HCT116 (cell line): ENCODE measurements around the gene PLEKHN1. TPM values are rescaled to one million over a fixed set of nuclear protein-coding genes. Genes with fewer than 3 reads are reported as not detected.

Source experiments
- ATAC-seq: fragments of 200-7000 bp; cut with Tn5 transposase; 2 replicates; pipeline ENCODE4 v1.9.1; 2020; ENCODE audit warnings: mild to moderate bottlenecking, moderate library complexity
- BruUV-seq: library from RNA; stranded (reverse); fragments of 400-500 nt; replicated peaks from 2 replicates; lab custom pipeline; 2021; lab: Mats Ljungman, UMichigan
- CTCF ChIA-PET: fragments of 300-600 bp; sonication (Branson Sonifier 250); formaldehyde crosslinking; loops from one replicate; lab custom pipeline; 2021; ENCODE audit warnings: antibody characterized with exemption; lab: Charles Lee
- POLR2A ChIA-PET: fragments of 300-600, 350-600 bp; sonication (Branson Sonifier 250); formaldehyde crosslinking; loops from one replicate; lab custom pipeline; 2021; ENCODE audit warnings: antibody characterized with exemption; lab: Charles Lee
- RAD21 ChIA-PET, 2 experiments: fragments of 300-600 bp; sonication (Branson Sonifier 250); formaldehyde crosslinking; loops; one replicate each; lab custom pipeline; 2023; ENCODE audit warnings: low total read pairs in 2 of 2; ENCODE audit not compliant: uncharacterized antibody in 2 of 2, unreplicated experiment in 2 of 2, low non-redundant PET in 1 of 2; lab: Charles Lee
- DNase-seq: peaks from one replicate; pipeline ENCODE4 v3.0.0-alpha.2; 2010; ENCODE audit warnings: low read depth, low spot score
- H2AFZ ChIP-seq: fragments of 200-600 bp; shearing (Covaris generic), sonication (generic); 2 replicates; pipeline ENCODE4 v1.6.1; 2017; ENCODE audit warnings: low read depth, mixed run types, mixed read lengths, antibody characterized with exemption, low read length; ENCODE audit not compliant: poor library complexity, severe bottlenecking
- H3K27ac ChIP-seq: 2 replicates; pipeline ENCODE4 v1.5.1; 2012; ENCODE audit warnings: low read depth, low read length
- H3K27me3 ChIP-seq: fragments of 200-600 bp; sonication (generic); 2 replicates; pipeline ENCODE4 v1.6.1; 2016; ENCODE audit warnings: mixed run types, low read length, mixed read lengths; ENCODE audit not compliant: insufficient read depth
- H3K36me3 ChIP-seq, 2 experiments: fragments of 200-500 bp in 1 of 2; fragments of 200-600 bp in 1 of 2; sonication (Bioruptor generic) in 1 of 2; sonication (generic) in 1 of 2; 2 replicates each; pipeline versions ENCODE4 v1.5.1 to v1.6.1; 2014 to 2016; ENCODE audit warnings: low read length in 2 of 2, inconsistent platforms in 1 of 2, mixed read lengths in 1 of 2, mixed run types in 1 of 2; ENCODE audit not compliant: insufficient read depth in 2 of 2, control insufficient read depth in 1 of 2
- H3K4me1 ChIP-seq, 2 experiments: fragments of 200-600 bp in 1 of 2; sonication (generic) in 1 of 2; 2 replicates each; pipeline versions ENCODE4 v1.5.1 to v1.6.1; 2012 to 2017; ENCODE audit warnings: low read length in 2 of 2, inconsistent platforms in 1 of 2, mild to moderate bottlenecking in 1 of 2, mixed read lengths in 1 of 2, mixed run types in 1 of 2, moderate library complexity in 1 of 2; ENCODE audit not compliant: insufficient read depth in 2 of 2, control insufficient read depth in 1 of 2
- H3K4me2 ChIP-seq: fragments of 200-600 bp; sonication (generic); 2 replicates; pipeline ENCODE4 v1.6.1; 2017; ENCODE audit warnings: mixed run types, low read length, mixed read lengths
- H3K4me3 ChIP-seq, 2 experiments: fragments of 200-600 bp in 1 of 2; sonication (generic) in 1 of 2; replicated peaks in 1 of 2; 2 replicates each; pipeline ENCODE4 v1.5.1; 2011 to 2016; ENCODE audit warnings: low read length in 2 of 2, control low read depth in 1 of 2, low read depth in 1 of 2, mild to moderate bottlenecking in 1 of 2, mixed read lengths in 1 of 2, mixed run types in 1 of 2
- H3K79me2 ChIP-seq: fragments of 200-600 bp; sonication (generic); 2 replicates; pipeline ENCODE4 v1.6.1; 2017; ENCODE audit warnings: mild to moderate bottlenecking, mixed run types, low read length, moderate library complexity, mixed read lengths; ENCODE audit not compliant: insufficient read depth
- H3K9ac ChIP-seq: fragments of 200-600 bp; sonication (generic); 2 replicates; pipeline ENCODE4 v1.6.1; 2016; ENCODE audit warnings: low read length, mixed read lengths
- H3K9me2 ChIP-seq: fragments of 200-600 bp; sonication (generic), shearing (Covaris generic); 2 replicates; pipeline ENCODE4 v1.6.1; 2017; ENCODE audit warnings: mixed run types, mild to moderate bottlenecking, moderate library complexity; ENCODE audit not compliant: insufficient read depth
- H3K9me3 ChIP-seq, 2 experiments: fragments of 200-500 bp in 1 of 2; fragments of 200-600 bp in 1 of 2; sonication (Bioruptor generic) in 1 of 2; sonication (generic) in 1 of 2; 2 replicates each; pipeline ENCODE4 v1.6.1; 2014 to 2017; ENCODE audit warnings: low read length in 2 of 2, mixed read lengths in 2 of 2, inconsistent platforms in 1 of 2, low read depth in 1 of 2, mild to moderate bottlenecking in 1 of 2, mixed run types in 1 of 2, moderate library complexity in 1 of 2; ENCODE audit not compliant: control insufficient read depth in 1 of 2, insufficient read depth in 1 of 2
- H4K20me1 ChIP-seq: fragments of 200-600 bp; sonication (generic), shearing (Covaris generic); 2 replicates; pipeline ENCODE4 v1.6.1; 2017; ENCODE audit warnings: mixed run types, mild to moderate bottlenecking, moderate library complexity; ENCODE audit not compliant: insufficient read depth
- CEBPB ChIP-seq: IDR thresholded peaks from 2 replicates; pipeline ENCODE4 v1.6.1; 2012; ENCODE audit warnings: low read depth
- EGR1 ChIP-seq: IDR thresholded peaks from 2 replicates; pipeline ENCODE4 v1.6.1; 2012; ENCODE audit warnings: low read depth
- EZH2 ChIP-seq: fragments of 200-600 bp; sonication (generic); IDR thresholded peaks from 2 replicates; pipeline ENCODE4 v1.6.1; 2017; ENCODE audit warnings: antibody characterized with exemption, mixed run types
- EZH2phosphoT487 ChIP-seq: fragments of 200-600 bp; IDR thresholded peaks from 2 replicates; pipeline ENCODE4 v1.6.1; 2018; ENCODE audit warnings: antibody characterized with exemption, borderline replicate concordance
- FOSL1 ChIP-seq: IDR thresholded peaks from 2 replicates; pipeline ENCODE4 v1.6.1; 2012; ENCODE audit warnings: low read depth
- JUND ChIP-seq: IDR thresholded peaks from 2 replicates; pipeline ENCODE4 v1.6.1; 2012
- POLR2A ChIP-seq: IDR thresholded peaks from 2 replicates; pipeline ENCODE4 v1.7.0; 2011; ENCODE audit warnings: borderline replicate concordance; ENCODE audit not compliant: insufficient read depth, insufficient read length; ENCODE audit errors: extremely low read depth
- POLR2AphosphoS5 ChIP-seq: IDR thresholded peaks from 2 replicates; pipeline ENCODE4 v1.6.1; 2011; ENCODE audit warnings: mild to moderate bottlenecking, low read depth, low read length, moderate library complexity
- SRF ChIP-seq: IDR thresholded peaks from 2 replicates; pipeline ENCODE4 v1.6.1; 2012; ENCODE audit warnings: low read depth
- ZFX ChIP-seq: fragments of 450-650 bp; IDR thresholded peaks from 2 replicates; pipeline ENCODE4 v1.6.1; 2017
- intact Hi-C: fragments of 100-400 bp; cut with micrococcal nuclease; formaldehyde crosslinking; loops from 2 replicates; pipeline ENCODE4 v1.10.0; 2022
- total RNA-seq: library from RNA; stranded (reverse); gene quantifications from one replicate; pipeline ENCODE4 v1.2.1, GENCODE V29; 2021; ENCODE audit not compliant: unreplicated experiment
- TF ChIP-seq, protein P1 (sequence below): IDR thresholded peaks from 2 replicates; pipeline ENCODE4 v1.6.1; 2012
- TF ChIP-seq, protein P2 (sequence below): IDR thresholded peaks from 2 replicates; pipeline ENCODE4 v1.6.1; 2012
- TF ChIP-seq, protein P3 (sequence below): IDR thresholded peaks from 2 replicates; pipeline ENCODE4 v1.6.1; 2011; ENCODE audit warnings: mild to moderate bottlenecking, low read length, moderate library complexity; ENCODE audit not compliant: insufficient replicate concordance; ENCODE audit errors: extremely low read depth

PLEKHN1 gene
- total RNA-seq, 1 experiment from 2014 or later = 11.6 TPM

DNA sequence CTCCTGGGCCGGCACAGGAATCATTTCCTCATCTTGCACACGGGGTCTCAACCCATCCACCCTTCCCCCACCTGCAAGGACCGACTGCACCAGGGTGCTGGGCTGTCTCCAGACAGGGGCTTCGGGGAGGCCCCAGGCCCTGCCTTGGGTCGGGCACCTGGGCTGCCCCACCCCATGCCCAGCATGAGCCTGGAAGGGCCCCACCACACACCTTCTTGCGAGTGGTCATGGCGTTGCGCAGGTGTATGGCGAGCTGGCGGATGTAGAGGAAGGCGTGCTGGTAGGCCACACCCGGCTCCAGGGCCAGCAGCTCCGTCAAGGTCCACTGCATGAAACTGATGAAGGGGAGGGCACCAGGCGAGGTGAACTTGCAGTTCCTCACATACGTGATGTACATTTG lies 14.1 kb upstream of the PLEKHN1 start:
- Histone ChIP-seq H4K20me1 (no peaks in the 10 kb centered on the region; the same call in 1 of the 2 replicates), H3K4me2 (no peak overlapping the region), H2AFZ (no peak overlapping the region), H3K9me3 (no peaks in the 10 kb centered on the region), H3K27ac (no peak overlapping the region), H3K79me2 (peaks cover 47% of the 10 kb centered on the region), H3K9ac (no peak overlapping the region), H3K9me2 (no peaks in the 10 kb centered on the region), H3K4me1 (peaks cover 0 to under 1% of the 10 kb centered on the region in 2 experiments; a peak in 1 of 4 replicates), H3K27me3 (no peaks in the 10 kb centered on the region), H3K36me3 (peaks cover 49 to 85% of the 10 kb centered on the region in 2 experiments), H3K4me3 (no peak overlapping the region)
- DNase-seq (no peak), ATAC-seq (no peak)
- no TSS peak for BruUV-seq
- CTCF ChIA-PET = no interaction called here
- RAD21 ChIA-PET = no interaction called here
- TF ChIP-seq ZFX (no peak), EGR1 (no peak), POLR2AphosphoS5 (no peak), CEBPB (no peak), EZH2phosphoT487 (no peak), POLR2A (no peak), JUND (no peak), SRF (no peak), FOSL1 (no peak), EZH2 (no peak)
- TF ChIP-seq, protein P1, sequence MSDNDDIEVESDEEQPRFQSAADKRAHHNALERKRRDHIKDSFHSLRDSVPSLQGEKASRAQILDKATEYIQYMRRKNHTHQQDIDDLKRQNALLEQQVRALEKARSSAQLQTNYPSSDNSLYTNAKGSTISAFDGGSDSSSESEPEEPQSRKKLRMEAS = no peak
- TF ChIP-seq, protein P2, sequence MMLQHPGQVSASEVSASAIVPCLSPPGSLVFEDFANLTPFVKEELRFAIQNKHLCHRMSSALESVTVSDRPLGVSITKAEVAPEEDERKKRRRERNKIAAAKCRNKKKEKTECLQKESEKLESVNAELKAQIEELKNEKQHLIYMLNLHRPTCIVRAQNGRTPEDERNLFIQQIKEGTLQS = no peak
- TF ChIP-seq, protein P3, sequence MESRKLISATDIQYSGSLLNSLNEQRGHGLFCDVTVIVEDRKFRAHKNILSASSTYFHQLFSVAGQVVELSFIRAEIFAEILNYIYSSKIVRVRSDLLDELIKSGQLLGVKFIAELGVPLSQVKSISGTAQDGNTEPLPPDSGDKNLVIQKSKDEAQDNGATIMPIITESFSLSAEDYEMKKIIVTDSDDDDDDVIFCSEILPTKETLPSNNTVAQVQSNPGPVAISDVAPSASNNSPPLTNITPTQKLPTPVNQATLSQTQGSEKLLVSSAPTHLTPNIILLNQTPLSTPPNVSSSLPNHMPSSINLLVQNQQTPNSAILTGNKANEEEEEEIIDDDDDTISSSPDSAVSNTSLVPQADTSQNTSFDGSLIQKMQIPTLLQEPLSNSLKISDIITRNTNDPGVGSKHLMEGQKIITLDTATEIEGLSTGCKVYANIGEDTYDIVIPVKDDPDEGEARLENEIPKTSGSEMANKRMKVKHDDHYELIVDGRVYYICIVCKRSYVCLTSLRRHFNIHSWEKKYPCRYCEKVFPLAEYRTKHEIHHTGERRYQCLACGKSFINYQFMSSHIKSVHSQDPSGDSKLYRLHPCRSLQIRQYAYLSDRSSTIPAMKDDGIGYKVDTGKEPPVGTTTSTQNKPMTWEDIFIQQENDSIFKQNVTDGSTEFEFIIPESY = no peak
- intact Hi-C loops = no loop called here
- POLR2A ChIA-PET = no interaction called here
